NCI-H2107 treated with DMSO at 0.1 percent for 48 hours (cell line): Measurements from ENCODE around the gene INPP5F.
"Not testable (repeated sequence)": the region's sequence is repeated elsewhere in the genome, so short reads cannot be mapped to it uniquely, and the experiment has no call there.

Experiments used
- DNase-seq: peaks from one replicate; lab custom pipeline; 2025; ENCODE audit not compliant: unreplicated experiment; lab: John Stamatoyannopoulos, UW

The INPP5F gene

GRCh38 chr10:119776536-119776935 lies 50.7 kb downstream of the INPP5F start:
- no peak for DNase-seq

GRCh38 chr10:119777686-119778085 lies 51.8 kb downstream of the INPP5F start:
- no peak for DNase-seq

- DNase-seq, result no peak
Observed at GRCh38 chr10:119778776-119779445, 53.1 kb downstream of the INPP5F start.

GRCh38 chr10:119780879-119781480 lies 55.1 kb downstream of the INPP5F start:
- DNase-seq, result no peak

GRCh38 chr10:119781498-119781897 lies 55.6 kb downstream of the INPP5F start:
- DNase-seq, result no peak

GRCh38 chr10:119782981-119783664 lies 57.3 kb downstream of the INPP5F start:
- no peak for DNase-seq

- no peak for DNase-seq
Observed at GRCh38 chr10:119783665-119784027, 57.8 kb downstream of the INPP5F start.

- no peak for DNase-seq
Observed at GRCh38 chr10:119784340-119785067, 58.7 kb downstream of the INPP5F start.

- no peak for DNase-seq
Observed at GRCh38 chr10:119786117-119786769, 60.4 kb downstream of the INPP5F start.

- DNase-seq, result not testable (repeated sequence)
Observed at GRCh38 chr10:119795101-119795500, 69.3 kb downstream of the INPP5F start.

- DNase-seq, result no peak
Observed at GRCh38 chr10:119796039-119796438, 70.2 kb downstream of the INPP5F start.

- DNase-seq, result no peak
Observed at GRCh38 chr10:119801176-119801575, 75.3 kb downstream of the INPP5F start.

- DNase-seq, result no peak
Observed at GRCh38 chr10:119801998-119802538, 76.2 kb downstream of the INPP5F start.

GRCh38 chr10:119803264-119803663 lies 77.4 kb downstream of the INPP5F start:
- no peak for DNase-seq

GRCh38 chr10:119805702-119806230 lies 79.9 kb downstream of the INPP5F start:
- DNase-seq, result no peak

- DNase-seq, result no peak
Observed at GRCh38 chr10:119806334-119807130, 80.7 kb downstream of the INPP5F start.

- peak; percentile 29 for DNase-seq
Observed at GRCh38 chr10:119807960-119808697, 82.3 kb downstream of the INPP5F start.

- DNase-seq, result no peak
Observed at GRCh38 chr10:119811122-119811521, 85.3 kb downstream of the INPP5F start.

- DNase-seq, result no peak
Observed at GRCh38 chr10:119812684-119813083, 86.8 kb downstream of the INPP5F start.
